Neuronal stem cell (in vitro differentiated cells): ENCODE measurements around the gene P3H2.
"Not testable (repeated sequence)": the region's sequence is repeated elsewhere in the genome, so short reads cannot be mapped to it uniquely, and the experiment has no call there.

Experiments used
- DNase-seq: peaks from one replicate; pipeline ENCODE4 v3.0.0-alpha.2; 2013; ENCODE audit warnings: low spot score
- H2AFZ ChIP-seq: one replicate; pipeline ENCODE4 v1.6.1; 2013; ENCODE audit warnings: mild to moderate bottlenecking, low read length, inconsistent platforms
- H2AK5ac ChIP-seq: 2 replicates; pipeline ENCODE4 v1.6.1; 2013; ENCODE audit warnings: low read depth, mild to moderate bottlenecking, inconsistent platforms, low read length, moderate library complexity, mixed read lengths
- H2BK120ac ChIP-seq: 2 replicates; pipeline ENCODE4 v1.6.1; 2013; ENCODE audit warnings: low read depth, mild to moderate bottlenecking, inconsistent platforms, low read length, moderate library complexity, mixed read lengths
- H2BK12ac ChIP-seq: one replicate; pipeline ENCODE4 v1.6.1; 2013; ENCODE audit warnings: low read length, inconsistent platforms
- H2BK15ac ChIP-seq: 2 replicates; pipeline ENCODE4 v1.6.1; 2013; ENCODE audit warnings: mild to moderate bottlenecking, low read length, inconsistent platforms, mixed read lengths
- H2BK5ac ChIP-seq: one replicate; pipeline ENCODE4 v1.6.1; 2013; ENCODE audit warnings: inconsistent platforms, mild to moderate bottlenecking, low read length, moderate library complexity
- H3K14ac ChIP-seq: one replicate; pipeline ENCODE4 v1.6.1; 2013; ENCODE audit warnings: low read length, inconsistent platforms
- H3K18ac ChIP-seq: 2 replicates; pipeline ENCODE4 v1.6.1; 2013; ENCODE audit warnings: low read length, inconsistent platforms
- H3K23ac ChIP-seq: 2 replicates; pipeline ENCODE4 v1.6.1; 2013; ENCODE audit warnings: low read depth, mild to moderate bottlenecking, mixed read lengths, low read length, inconsistent platforms; ENCODE audit not compliant: poor library complexity
- H3K27ac ChIP-seq: replicated peaks from 3 replicates; pipeline ENCODE4 v1.5.1; 2013; ENCODE audit warnings: low read length, inconsistent platforms
- H3K27me3 ChIP-seq, 3 experiments: 2 replicates each; pipeline ENCODE4 v1.6.1; 2013; ENCODE audit warnings: low read length in 3 of 3, mild to moderate bottlenecking in 2 of 3, inconsistent platforms in 1 of 3, low read depth in 1 of 3, mixed read lengths in 1 of 3, moderate library complexity in 1 of 3; ENCODE audit not compliant: control insufficient read depth in 3 of 3, insufficient read depth in 3 of 3
- H3K36me3 ChIP-seq, 2 donors: replicated peaks in 1 of 2; 2 replicates each; pipeline ENCODE4 v1.6.1; 2013; ENCODE audit warnings: low read length in 2 of 2; ENCODE audit not compliant: control insufficient read depth in 2 of 2, insufficient read depth in 2 of 2
- H3K4ac ChIP-seq: 2 replicates; pipeline ENCODE4 v1.6.1; 2013; ENCODE audit warnings: inconsistent platforms, mild to moderate bottlenecking, low read length, moderate library complexity
- H3K4me1 ChIP-seq, 2 donors: 1 replicate in 1 of 2; 2 replicates in 1 of 2; pipeline ENCODE4 v1.6.1; 2013; ENCODE audit warnings: low read length in 2 of 2, low read depth in 1 of 2; ENCODE audit not compliant: control insufficient read depth in 2 of 2, insufficient read depth in 1 of 2
- H3K4me2 ChIP-seq: one replicate; pipeline ENCODE4 v1.6.1; 2013; ENCODE audit warnings: mild to moderate bottlenecking, low read length, inconsistent platforms; ENCODE audit not compliant: insufficient read depth, poor library complexity, severe bottlenecking
- H3K4me3 ChIP-seq, 2 donors: 2 replicates each; pipeline ENCODE4 v1.5.1; 2013; ENCODE audit warnings: low read length in 2 of 2, mild to moderate bottlenecking in 2 of 2, inconsistent platforms in 1 of 2, moderate library complexity in 1 of 2
- H3K79me1 ChIP-seq: one replicate; pipeline ENCODE4 v1.6.1; 2013; ENCODE audit warnings: low read depth, mild to moderate bottlenecking, inconsistent platforms, low read length, moderate library complexity
- H3K9ac ChIP-seq: one replicate; pipeline ENCODE4 v1.6.1; 2013; ENCODE audit warnings: mild to moderate bottlenecking, low read depth, low read length, inconsistent platforms; ENCODE audit not compliant: poor library complexity
- H3K9me3 ChIP-seq, 2 donors: replicated peaks in 1 of 2; 2 replicates each; pipeline versions ENCODE3 to v1.6.1; 2013; ENCODE audit warnings: low read length in 2 of 2, mild to moderate bottlenecking in 2 of 2, inconsistent platforms in 1 of 2, low read depth in 1 of 2, mixed read lengths in 1 of 2, moderate library complexity in 1 of 2; ENCODE audit not compliant: control insufficient read depth in 2 of 2, insufficient read depth in 1 of 2
- H4K8ac ChIP-seq: one replicate; pipeline ENCODE4 v1.6.1; 2013; ENCODE audit warnings: low read depth, mild to moderate bottlenecking, inconsistent platforms, low read length, moderate library complexity
- H4K91ac ChIP-seq: one replicate; pipeline ENCODE4 v1.6.1; 2013; ENCODE audit warnings: low read length, low read depth, mild to moderate bottlenecking, inconsistent platforms; ENCODE audit not compliant: poor library complexity
- WGBS, 2 donors: extraction: QIAGEN DNeasy Blood & Tissue Kit; methylation state at CpG; one replicate each; pipeline ENCODE4 v1.1.7; 2013; ENCODE audit warnings: missing lambda C conversion rate in 2 of 2, mixed read lengths in 1 of 2; ENCODE audit not compliant: insufficient read length in 2 of 2, insufficient replicate concordance in 1 of 2; ENCODE audit errors: extremely low coverage in 2 of 2; 5-methylcytosine and 5-hydroxymethylcytosine counted together

The P3H2 gene

DNA sequence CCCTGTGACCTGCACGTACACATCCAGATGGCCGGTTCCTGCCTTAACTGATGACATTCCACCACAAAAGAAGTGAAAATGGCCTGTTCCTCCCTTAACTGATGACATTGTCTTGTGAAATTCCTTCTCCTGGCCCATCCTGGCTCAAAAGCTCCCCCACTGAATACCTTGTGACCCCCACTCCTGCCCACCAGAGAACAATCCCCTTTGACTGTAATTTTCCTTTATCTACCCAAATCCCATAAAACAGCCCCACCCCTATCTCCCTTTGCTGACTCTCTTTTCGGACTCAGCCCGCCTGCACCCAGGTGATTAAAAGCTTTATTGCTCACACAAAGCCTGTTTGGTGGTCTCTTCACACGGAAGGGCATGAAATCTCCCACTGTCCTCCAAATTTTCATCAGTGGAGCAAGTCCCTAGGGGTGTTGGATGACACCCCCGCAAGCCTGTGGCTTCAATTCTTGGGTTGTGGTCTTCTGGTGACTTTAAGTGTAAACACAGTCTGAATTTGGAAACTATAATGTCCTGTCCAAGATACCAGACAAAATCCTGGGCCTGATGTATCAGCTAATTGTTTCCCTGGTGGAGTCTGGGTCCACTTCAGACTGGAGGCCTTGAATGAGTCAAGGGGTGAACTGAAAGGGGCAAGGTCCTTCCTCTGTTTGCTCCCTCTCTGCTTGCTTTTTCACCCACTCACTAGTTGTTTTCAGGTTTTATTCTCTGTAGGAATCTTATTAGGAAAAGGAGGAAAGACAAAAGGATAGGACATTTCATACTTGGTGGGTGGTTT, 29.3 kb upstream of the P3H2 start:
- not testable (repeated sequence) for H2BK12ac ChIP-seq, H4K91ac ChIP-seq, H3K9me3 ChIP-seq, H4K8ac ChIP-seq, H2AFZ ChIP-seq, H2BK15ac ChIP-seq, H3K9ac ChIP-seq, H3K18ac ChIP-seq, DNase-seq, H3K4me2 ChIP-seq, H3K4me3 ChIP-seq, H2AK5ac ChIP-seq, H3K36me3 ChIP-seq, H3K14ac ChIP-seq, H3K23ac ChIP-seq, H3K4ac ChIP-seq, H3K4me1 ChIP-seq, H2BK120ac ChIP-seq, H3K79me1 ChIP-seq, H3K27me3 ChIP-seq, H3K27ac ChIP-seq, H2BK5ac ChIP-seq
- no CpG with 5 or more reads among the region's 6 CpGs for WGBS, 2 donors

GRCh38 chr3:190144793-190145192, 24.1 kb upstream of the P3H2 start:
- H3K9ac ChIP-seq, DNase-seq, H3K36me3 ChIP-seq, H2AK5ac ChIP-seq, H3K23ac ChIP-seq, H2BK120ac ChIP-seq, H2AFZ ChIP-seq, H4K91ac ChIP-seq, H3K9me3 ChIP-seq, H3K4me1 ChIP-seq, H3K27me3 ChIP-seq, H3K4ac ChIP-seq, H3K27ac ChIP-seq, H2BK12ac ChIP-seq, H3K4me3 ChIP-seq, H4K8ac ChIP-seq, H3K79me1 ChIP-seq, H3K4me2 ChIP-seq, H3K14ac ChIP-seq, H2BK5ac ChIP-seq, H2BK15ac ChIP-seq, H3K18ac ChIP-seq: not testable (repeated sequence)
- WGBS, 2 donors, result no CpG with 5 or more reads among the region's 7 CpGs

GRCh38 chr3:190142041-190142440, 21.3 kb upstream of the P3H2 start:
- H3K18ac ChIP-seq, result no peak overlapping the region
- no peak overlapping the region for H3K14ac ChIP-seq
- no peak overlapping the region for H3K4me3 ChIP-seq
- H2AFZ ChIP-seq, result no peak overlapping the region
- no peak overlapping the region for H2AK5ac ChIP-seq
- H3K36me3 ChIP-seq, result no peaks in the 10 kb centered on the region
- H3K9ac ChIP-seq, result no peak overlapping the region
- H3K4ac ChIP-seq, result no peak overlapping the region
- no peaks in the 10 kb centered on the region for H3K9me3 ChIP-seq
- no peak overlapping the region for H2BK5ac ChIP-seq
- no peak overlapping the region for H4K8ac ChIP-seq
- WGBS, 2 donors, result no CpG with 5 or more reads among the region's 3 CpGs
- H2BK15ac ChIP-seq, result no peak overlapping the region
- H2BK120ac ChIP-seq, result no peak overlapping the region
- H3K4me1 ChIP-seq, result no peaks in the 10 kb centered on the region
- no peak overlapping the region for H3K27ac ChIP-seq
- H2BK12ac ChIP-seq, result no peak overlapping the region
- H4K91ac ChIP-seq, result no peak overlapping the region
- no peak overlapping the region for H3K4me2 ChIP-seq
- H3K27me3 ChIP-seq, result no peaks in the 10 kb centered on the region
- DNase-seq, result no peak
- H3K23ac ChIP-seq, result no peak overlapping the region
- H3K79me1 ChIP-seq, result no peaks in the 10 kb centered on the region

DNA sequence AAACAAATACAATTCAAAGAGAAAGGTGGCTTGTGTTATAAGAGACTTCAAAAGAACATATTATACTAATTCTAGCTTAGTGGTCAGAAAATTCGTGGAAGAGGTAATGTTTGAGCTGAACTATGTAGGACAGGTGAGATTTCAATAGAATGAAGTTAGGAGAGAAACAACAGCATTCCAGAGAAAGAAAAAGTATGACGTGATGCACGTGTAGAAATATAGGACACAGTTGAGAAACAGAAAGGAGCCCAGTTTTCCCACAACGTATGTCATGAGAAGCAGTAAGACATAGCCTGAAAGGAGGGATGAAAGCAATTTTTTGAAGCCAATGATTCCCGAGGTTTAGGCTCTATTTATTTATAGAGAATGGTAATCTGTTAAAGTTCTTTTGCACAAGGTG, 18.7 kb upstream of the P3H2 start:
- H3K79me1 ChIP-seq, result no peaks in the 10 kb centered on the region
- H4K91ac ChIP-seq, result no peak overlapping the region
- H3K4me3 ChIP-seq, result no peak overlapping the region
- no peak overlapping the region for H3K4me2 ChIP-seq
- H3K27me3 ChIP-seq, result no peaks in the 10 kb centered on the region
- H3K4me1 ChIP-seq, result no peaks in the 10 kb centered on the region
- H3K36me3 ChIP-seq, result no peaks in the 10 kb centered on the region
- H3K27ac ChIP-seq, result no peak overlapping the region
- H4K8ac ChIP-seq, result no peak overlapping the region
- H3K14ac ChIP-seq, result no peak overlapping the region
- H2BK12ac ChIP-seq, result no peak overlapping the region
- H2BK5ac ChIP-seq, result no peak overlapping the region
- H3K23ac ChIP-seq, result no peak overlapping the region
- H2AFZ ChIP-seq, result no peak overlapping the region
- no peak overlapping the region for H2BK15ac ChIP-seq
- no peaks in the 10 kb centered on the region for H3K9me3 ChIP-seq
- no peak overlapping the region for H3K9ac ChIP-seq
- no peak overlapping the region for H2AK5ac ChIP-seq
- DNase-seq, result no peak
- no peak overlapping the region for H2BK120ac ChIP-seq
- H3K18ac ChIP-seq, result no peak overlapping the region
- no CpG with 5 or more reads among the region's 5 CpGs for WGBS, 2 donors
- H3K4ac ChIP-seq, result no peak overlapping the region
